Activated T-cell treated with anti-CD3 and anti-CD28 coated beads for 1 hour (primary cell): Measurements from ENCODE around the gene C2orf92.
"Not testable (repeated sequence)": the region's sequence is repeated elsewhere in the genome, so short reads cannot be mapped to it uniquely, and the experiment has no call there.

ENCODE experiments used
- DNase-seq: peaks from one replicate; pipeline ENCODE4 v3.0.0-alpha.2; 2020; ENCODE audit warnings: low read depth

The C2orf92 gene

GRCh38 chr2:97669448-97669847 lies at the start of gene C2orf92:
TSS of gene C2orf92 (plus strand) at chr2:97669713. CDS start at chr2:97669789, 76 bp downstream.
- no peak for DNase-seq

- not testable (repeated sequence) for DNase-seq
Observed at GRCh38 chr2:97620492-97620891, 49.0 kb upstream of the C2orf92 start.

DNA sequence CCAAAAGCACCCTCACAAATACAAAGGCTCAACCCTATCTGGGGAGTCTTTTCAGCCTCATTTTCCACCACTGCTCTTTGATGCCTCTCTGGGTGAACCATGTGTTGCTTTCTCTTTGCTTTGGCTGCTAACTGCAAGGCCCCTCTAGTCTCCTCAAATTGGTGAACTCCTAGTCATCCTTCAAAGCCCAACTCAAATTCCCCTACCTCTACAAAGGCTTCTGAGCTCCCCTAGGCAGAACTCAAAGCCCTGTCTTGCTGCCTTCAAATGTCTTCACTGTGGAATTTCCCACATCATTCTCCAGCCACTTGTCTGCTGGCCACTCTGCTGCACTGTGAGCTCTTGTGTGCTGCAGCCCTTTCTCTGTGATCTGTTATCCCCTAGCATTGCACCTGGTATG lies 46.5 kb upstream of the C2orf92 start:
- not testable (repeated sequence) for DNase-seq

DNA sequence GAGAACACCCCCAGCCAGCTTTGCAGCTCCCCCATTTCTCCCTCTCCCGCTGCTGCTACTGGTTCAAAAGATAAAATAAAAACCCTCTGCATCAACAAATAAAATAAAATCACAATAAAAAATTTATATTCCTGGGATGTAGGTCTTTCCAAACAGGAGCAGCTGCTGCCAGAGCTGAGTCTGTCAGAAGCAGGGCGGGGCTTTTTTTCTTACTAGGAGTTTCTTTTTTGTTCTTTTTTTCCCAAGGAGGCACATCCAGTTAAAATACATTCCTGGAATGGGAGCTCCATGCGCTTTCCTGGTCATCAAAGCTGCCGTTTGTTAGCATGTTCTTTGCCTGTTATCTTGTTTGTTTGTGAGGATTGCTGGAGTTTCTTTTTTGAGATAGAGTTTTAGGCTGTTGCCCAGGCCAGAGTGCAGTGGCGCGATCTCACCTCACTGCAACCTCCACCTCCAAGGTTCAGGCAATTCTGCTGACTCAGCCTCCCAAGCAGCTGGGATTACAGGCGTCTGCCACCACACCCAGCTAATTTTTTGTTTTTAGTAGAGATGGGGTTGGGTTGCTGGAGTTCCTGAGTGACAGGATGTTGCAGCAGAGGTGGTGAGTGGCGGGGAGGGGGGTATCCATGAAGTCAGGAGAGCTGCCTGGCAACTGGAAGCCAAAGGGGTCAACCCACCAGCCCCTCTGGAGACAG lies 44.0 kb upstream of the C2orf92 start:
- not testable (repeated sequence) for DNase-seq

DNA sequence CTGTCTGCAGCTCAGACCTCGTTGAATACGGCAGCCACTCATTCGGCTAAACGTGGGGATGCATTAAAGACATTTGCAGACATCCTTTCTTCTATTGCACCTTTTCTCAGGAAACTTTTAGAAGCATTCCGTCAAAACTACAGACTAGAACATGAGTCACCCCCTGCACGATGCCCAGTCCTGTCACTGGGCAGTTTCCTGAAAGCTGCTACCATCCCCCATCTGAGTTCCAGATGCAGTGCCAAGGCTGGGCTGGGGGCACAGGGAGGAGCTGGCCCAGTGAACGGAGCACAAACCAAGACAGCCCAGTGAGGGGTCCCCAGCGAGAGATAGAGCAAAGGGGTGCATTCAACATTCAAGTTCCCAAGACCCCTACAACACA lies 43.5 kb upstream of the C2orf92 start:
- not testable (repeated sequence) for DNase-seq

DNA sequence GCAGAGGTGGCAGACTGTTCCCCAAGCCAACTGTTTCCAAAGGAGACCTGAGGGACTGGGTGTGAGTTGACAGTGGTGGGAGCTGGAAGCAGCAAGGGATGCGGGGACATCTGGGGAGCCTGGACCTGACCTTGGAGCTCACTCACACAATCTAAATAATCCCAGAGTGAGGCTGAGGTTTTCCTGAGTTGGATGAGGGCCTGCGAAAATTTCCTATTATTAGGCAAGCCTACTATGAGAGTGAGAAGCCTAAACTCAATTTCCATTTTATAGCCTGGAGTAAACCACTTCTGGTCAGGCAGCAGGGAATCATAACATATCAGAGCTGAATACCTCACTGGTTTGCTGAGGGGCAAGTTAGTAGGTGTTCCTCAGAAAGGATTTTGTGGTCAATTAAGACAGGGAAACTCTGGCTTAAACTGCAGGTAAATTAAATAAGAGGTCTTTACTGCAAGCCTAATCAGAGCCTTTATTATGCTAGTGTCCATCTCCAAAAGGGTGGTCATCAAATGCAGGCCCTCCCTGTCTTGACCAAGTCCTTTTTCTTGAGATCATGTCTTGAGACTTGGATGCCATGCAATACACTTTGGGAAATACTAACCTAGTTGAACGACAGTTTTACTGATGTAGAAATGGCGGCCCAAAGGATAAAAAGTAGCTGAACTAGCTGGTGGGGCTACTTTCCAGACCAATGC lies 25.3 kb upstream of the C2orf92 start:
- DNase-seq, result no peak

DNA sequence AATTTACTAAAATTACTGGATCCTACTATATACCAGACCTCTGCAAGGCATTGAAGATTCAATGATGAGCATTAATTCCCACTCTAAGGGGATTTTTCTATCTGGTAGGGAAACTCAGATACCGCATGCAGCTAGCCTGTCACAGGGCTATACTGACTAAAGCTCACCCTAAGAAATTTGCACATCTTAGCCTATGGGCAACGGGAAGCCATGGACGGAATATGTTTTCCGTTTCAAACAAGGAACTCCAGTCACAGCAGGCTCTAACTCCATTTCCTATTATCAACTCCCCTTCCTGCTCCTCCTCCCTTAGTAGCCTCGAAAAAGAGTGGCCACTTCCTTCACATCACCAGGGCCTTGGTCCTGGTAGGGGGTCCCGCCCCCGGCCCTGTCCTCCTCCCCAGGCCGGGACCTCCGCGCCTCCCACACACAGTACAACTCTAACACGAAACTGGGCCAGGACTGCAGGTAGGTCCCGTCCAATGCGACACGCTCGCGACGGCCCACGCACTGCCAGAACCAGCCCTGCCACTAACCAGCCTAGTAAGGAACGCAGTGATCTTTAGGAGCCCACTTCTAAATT lies 24.3 kb upstream of the C2orf92 start:
- DNase-seq, result no peak

DNA sequence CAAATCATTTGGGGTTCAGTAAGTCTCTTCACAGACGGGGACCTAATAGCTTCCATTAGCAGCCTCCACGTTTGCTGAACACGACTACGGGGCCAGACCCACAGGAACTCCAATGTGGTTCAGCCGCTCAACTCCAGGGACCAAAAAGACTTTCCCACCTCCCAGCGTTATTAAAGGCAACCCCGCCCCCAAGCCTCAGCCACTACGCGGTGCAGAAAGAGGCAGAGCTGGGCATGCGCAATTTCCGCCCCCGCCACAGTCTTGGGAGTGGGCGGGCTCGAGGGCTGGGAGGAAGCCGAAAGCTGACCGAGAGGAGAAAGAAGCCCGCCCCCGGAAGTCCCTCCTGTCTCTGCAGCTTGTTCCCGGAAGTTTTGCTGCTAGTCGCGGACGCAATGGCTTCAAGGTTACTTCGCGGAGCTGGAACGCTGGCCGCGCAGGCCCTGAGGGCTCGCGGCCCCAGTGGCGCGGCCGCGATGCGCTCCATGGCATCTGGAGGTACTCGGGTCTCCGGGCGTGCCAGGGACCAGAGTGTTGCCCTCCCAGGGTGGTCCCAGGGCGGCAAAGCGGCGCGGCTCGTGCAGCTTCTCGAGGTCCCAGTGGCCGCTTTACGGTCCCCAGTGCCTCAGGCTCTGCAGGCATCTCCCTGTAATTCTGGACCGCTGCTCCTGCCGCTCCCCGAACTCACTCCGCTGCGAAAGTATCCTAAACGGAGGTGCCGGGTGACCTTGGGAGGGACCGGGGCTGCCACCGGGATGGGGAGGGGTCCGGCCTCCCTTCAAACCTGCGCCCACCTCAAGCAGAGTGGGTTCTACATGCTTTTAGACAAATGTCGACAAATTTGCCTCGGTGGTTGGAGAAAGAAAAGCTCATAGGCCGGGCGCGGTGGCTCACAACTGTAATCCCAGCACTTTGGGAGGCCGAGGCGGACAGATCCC lies 23.6 kb upstream of the C2orf92 start, which contains the start of gene COX5B:
COX5B (plus strand) TSS at position 368 of the 935 bp plus-strand sequence; CDS start at position 393, 25 bp downstream.
- DNase-seq, result peak; percentile 98

GRCh38 chr2:97646977-97647376 lies 22.5 kb upstream of the C2orf92 start:
- no peak for DNase-seq

GRCh38 chr2:97651114-97651513 lies 18.4 kb upstream of the C2orf92 start:
- DNase-seq, result no peak

GRCh38 chr2:97653473-97653872 lies 16.0 kb upstream of the C2orf92 start:
- no peak for DNase-seq

DNA sequence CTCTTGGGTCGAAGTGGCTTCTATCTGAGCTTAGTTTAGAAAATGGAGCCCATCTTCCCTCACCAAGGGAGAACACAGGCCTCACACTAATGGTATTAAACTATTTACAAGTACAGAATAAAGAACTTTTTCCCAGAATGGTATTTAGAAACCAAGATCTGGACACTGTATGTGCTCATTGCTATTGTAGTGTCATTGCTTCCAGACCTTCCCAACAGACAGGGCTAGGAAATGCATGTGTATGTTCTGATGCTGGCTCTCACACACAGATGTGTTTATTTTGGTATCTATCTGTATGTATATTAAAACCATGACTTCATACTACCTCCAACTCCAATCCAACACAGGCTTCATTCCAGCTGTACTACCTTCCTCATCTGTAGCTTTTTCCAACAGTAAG lies 15.6 kb upstream of the C2orf92 start:
- DNase-seq, result no peak

DNA sequence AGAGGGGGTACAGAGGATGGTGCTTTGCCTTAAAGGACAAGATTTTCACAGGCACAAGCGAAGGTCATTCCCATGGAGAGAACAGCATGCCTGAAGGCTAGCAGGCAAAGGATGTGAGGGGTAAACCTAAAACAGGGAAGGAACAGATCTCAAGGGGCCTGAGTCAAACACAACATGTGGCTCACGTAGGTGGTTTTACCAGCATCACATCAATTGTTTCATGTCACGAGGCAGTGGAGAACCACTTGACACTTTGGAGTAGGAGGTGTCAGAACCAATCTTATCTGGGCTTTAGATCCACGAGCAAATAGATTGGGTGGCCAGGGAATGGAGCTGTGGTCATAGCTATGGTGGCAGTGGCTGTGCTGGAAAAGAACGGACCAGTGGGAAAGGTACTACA lies 15.2 kb upstream of the C2orf92 start:
- DNase-seq, result no peak

- no peak for DNase-seq
Observed at GRCh38 chr2:97654791-97655190, 14.7 kb upstream of the C2orf92 start.

DNA sequence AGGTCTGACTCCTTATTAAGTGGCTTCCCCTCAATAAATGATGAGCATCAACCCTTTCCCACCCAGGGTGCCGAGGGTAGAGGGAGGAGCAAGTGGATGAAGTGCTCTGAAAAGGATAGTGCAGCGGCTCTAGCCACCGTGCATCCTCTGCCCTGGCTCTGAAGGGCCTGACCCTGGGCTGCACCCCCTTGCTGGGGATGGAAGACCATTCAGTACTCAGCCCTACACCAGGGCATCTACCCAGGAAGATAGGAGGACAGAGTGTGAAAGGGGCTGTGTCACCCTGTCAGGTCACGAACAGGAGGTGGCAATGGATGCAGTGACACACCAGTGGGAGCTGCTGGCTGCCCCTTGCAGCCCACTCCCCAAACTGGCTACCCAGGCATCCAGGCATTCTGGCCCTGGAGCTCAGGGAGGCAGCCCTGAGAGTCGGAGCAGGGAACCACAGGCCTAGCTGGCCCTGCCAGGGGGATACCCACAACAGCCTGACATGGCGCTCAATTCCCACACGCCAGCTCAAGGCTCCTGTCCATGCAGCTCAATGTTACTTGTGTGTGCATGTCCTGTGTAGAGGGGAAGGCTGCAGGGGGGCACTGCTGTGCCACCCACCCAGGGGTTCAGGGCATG lies 13.3 kb upstream of the C2orf92 start:
- DNase-seq, result no peak

- no peak for DNase-seq
Observed at GRCh38 chr2:97656905-97657587, 12.5 kb upstream of the C2orf92 start.

- no peak for DNase-seq
Observed at GRCh38 chr2:97657986-97658690, 11.4 kb upstream of the C2orf92 start.

DNA sequence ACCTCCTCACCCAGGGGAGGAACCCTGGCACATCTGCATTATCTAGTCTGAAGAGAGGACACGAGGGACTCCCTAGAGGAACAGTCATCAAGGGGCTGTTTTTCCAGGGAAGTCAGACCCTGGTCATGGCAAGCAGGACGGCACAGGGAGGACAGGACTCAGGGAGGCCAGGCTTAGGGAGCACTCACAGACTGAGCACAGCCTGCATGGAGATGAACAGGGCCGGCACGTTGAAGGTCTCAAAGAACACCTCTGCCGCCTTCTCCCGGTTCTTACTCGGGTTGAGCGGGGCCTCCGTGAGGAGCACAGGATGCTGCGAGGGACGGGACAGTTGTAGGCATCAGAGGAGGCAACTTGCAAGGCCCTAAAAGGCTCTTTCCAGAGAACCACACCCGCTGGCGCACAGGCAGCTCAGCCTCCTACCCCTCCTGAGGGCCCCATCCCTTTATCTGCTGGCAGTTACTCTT lies 10.8 kb upstream of the C2orf92 start:
- no peak for DNase-seq

- DNase-seq, result no peak
Observed at GRCh38 chr2:97659256-97660043, 10.1 kb upstream of the C2orf92 start.
